Adipose tissue (tissue), 3 donors: ENCODE results near the gene ABCB10. TPM values are rescaled to one million over a fixed set of nuclear protein-coding genes. Genes with fewer than 3 reads are reported as not detected.
"Not testable (repeated sequence)": the region's sequence is repeated elsewhere in the genome, so short reads cannot be mapped to it uniquely, and the experiment has no call there.

Experiments used
- H3K27ac ChIP-seq: one replicate; pipeline ENCODE4 v1.5.1; 2013; ENCODE audit warnings: low read depth, low read length
- WGBS, 3 donors: extraction: QIAGEN DNeasy Blood & Tissue Kit; methylation state at CpG; one replicate each; pipeline ENCODE4 v1.1.7; 2013; 5-methylcytosine and 5-hydroxymethylcytosine counted together
- polyA plus RNA-seq, 3 donors: library from polyadenylated mRNA; stranded (reverse); fragments of 200-250 nt; gene quantifications; one replicate each; pipeline ENCODE4 v1.2.3, GENCODE V29; 2013
- donor health status: healthy with polysubstance abuse.
- donor health status: Bipolar disorder and iron deficiency.
- donor health status: healthy.

Gene ABCB10
- polyA plus RNA-seq, 3 donors, result 4.4 to 7.4 (median 6.8) TPM

- no peak overlapping the region for H3K27ac ChIP-seq
- 66 to 77% (median 68%) methylated on average over 14 of the region's 14 CpGs for WGBS, 3 donors
Measured at GRCh38 chr1:229578168-229579058, 19.9 kb upstream of the ABCB10 start.

- WGBS, 3 donors, result 89 to 95% (median 95%) methylated on average over 6 of the region's 6 CpGs
- H3K27ac ChIP-seq, result no peak overlapping the region
Measured at GRCh38 chr1:229574679-229575442, 16.4 kb upstream of the ABCB10 start.

DNA sequence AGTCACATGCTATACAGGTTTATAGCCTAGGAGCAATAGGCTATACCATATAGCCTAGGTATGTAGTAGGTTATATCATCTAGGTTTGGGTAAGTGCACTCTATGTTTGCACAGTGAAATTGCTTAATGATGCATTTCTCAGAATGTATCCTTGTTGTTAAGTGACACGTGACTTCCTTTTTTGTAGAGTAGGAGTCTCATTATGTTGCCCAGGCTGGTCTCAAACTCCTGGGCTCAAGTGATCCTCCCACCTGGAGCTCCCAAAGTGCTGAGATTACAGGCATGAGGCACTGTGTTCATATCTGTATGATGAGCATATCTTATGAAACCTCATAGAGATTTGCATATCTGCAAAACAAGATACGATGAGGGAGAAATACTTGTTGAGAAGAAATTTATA lies 13.8 kb upstream of the ABCB10 start:
- WGBS, 3 donors, result 66 to 81% (median 70%) methylated on average over 2 of the region's 2 CpGs
- no peak overlapping the region for H3K27ac ChIP-seq

GRCh38 chr1:229570891-229571516 lies 12.5 kb upstream of the ABCB10 start:
- 20 to 48% (median 46%) methylated on average over 2 of the region's 2 CpGs for WGBS, 3 donors
- no peak overlapping the region for H3K27ac ChIP-seq

- WGBS, 3 donors, result 64 to 77% (median 71%) methylated on average over 20 of the region's 20 CpGs
- no peak overlapping the region for H3K27ac ChIP-seq
Measured at GRCh38 chr1:229570305-229570704, 11.8 kb upstream of the ABCB10 start.

GRCh38 chr1:229567109-229567868 lies 8.8 kb upstream of the ABCB10 start:
- 57 to 66% (median 59%) methylated on average over 13 of the region's 13 CpGs for WGBS, 3 donors
- H3K27ac ChIP-seq, result no peak overlapping the region

GRCh38 chr1:229563701-229564100 lies 5.2 kb upstream of the ABCB10 start:
- H3K27ac ChIP-seq, result no peak overlapping the region

GRCh38 chr1:229563241-229563640 lies 4.7 kb upstream of the ABCB10 start:
- no peak overlapping the region for H3K27ac ChIP-seq
- 33 to 64% (median 60%) methylated on average over 7 of the region's 7 CpGs for WGBS, 3 donors

More at GRCh38 chr1:229563701-229564100, 5.2 kb upstream of the ABCB10 start:
- 34 to 46% (median 45%) methylated on average over 5 of the region's 5 CpGs for WGBS, 3 donors

GRCh38 chr1:229562686-229563085 lies 4.2 kb upstream of the ABCB10 start:
- 89 to 96% (median 89%) methylated on average over 3 of the region's 3 CpGs for WGBS, 3 donors
- H3K27ac ChIP-seq, result no peak overlapping the region

- no peak overlapping the region for H3K27ac ChIP-seq
- 76 to 90% (median 79%) methylated on average over 5 of the region's 5 CpGs for WGBS, 3 donors
Measured at GRCh38 chr1:229561141-229561540, 2.6 kb upstream of the ABCB10 start.

GRCh38 chr1:229560124-229560523 lies 1.6 kb upstream of the ABCB10 start:
- WGBS, 3 donors, result 92 to 97% (median 95%) methylated on average over 15 of the region's 15 CpGs
- not testable (repeated sequence) for H3K27ac ChIP-seq

GRCh38 chr1:229559336-229559801 lies 862 bp upstream of the ABCB10 start:
- WGBS, 3 donors, result 19 to 45% (median 43%) methylated on average over 18 to 20 of the region's 20 CpGs
- H3K27ac ChIP-seq, result not testable (repeated sequence)

DNA sequence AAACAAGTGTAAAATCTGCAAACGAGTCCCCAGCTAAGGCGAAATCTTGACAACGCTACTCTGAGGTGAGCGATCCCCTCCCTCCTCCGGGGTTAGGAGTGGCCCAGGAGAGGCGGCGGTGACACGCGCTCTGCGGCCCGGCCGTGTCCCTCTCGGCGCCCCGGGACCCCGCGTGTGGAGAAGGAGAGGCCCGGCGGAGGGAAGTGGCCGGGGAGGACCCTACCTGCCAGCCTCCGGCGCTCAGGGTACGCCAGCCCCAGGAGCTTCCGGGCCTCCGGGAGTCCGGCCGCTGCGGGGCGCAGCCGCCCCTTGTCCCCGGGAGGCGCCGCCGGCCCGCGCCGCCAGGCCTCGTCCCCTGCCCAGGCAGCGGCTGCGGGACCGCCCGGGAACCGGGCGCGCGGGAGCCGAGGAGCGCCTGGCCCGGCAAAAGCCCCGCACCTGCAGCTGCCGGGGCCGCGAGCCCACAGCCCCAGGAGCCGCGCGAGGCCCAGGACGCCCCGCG lies 543 bp downstream of the ABCB10 start:
- WGBS, 3 donors, result 0 to 1% (median 1%) methylated on average over 39 to 59 of the region's 59 CpGs
- no peak overlapping the region for H3K27ac ChIP-seq

DNA sequence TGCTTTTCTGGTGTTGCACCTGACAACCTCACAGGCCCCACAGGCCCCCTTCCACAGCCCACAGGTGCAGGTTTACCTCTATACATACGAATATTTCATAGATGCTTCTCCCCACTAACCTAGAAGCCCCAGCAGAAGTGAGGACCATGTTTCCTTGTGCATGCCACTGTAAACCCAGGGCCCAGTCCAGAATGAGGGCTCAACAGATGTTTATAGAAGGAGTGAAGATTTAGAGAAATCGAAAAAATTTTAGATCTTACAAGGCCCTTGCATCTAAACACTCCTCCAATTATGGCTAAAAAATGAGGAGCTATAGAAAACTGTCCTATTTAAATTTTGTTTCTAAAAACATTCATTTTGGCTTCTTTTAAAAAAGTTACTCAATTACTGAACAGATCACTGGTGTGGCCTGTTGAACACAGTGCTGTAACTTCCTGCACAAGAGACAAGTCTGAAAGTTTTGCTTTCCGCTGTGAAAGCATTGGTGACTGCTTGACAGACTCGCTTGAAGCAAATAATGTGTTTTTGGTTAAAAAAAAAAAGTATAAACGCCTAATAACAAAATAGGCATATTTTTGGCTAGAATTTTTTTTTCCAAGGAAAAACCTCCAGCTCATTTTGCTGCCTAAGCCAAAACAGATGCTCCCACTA lies 1.2 kb downstream of the ABCB10 start:
- 29 to 32% (median 31%) methylated on average over 5 of the region's 5 CpGs for WGBS, 3 donors
- H3K27ac ChIP-seq, result no peak overlapping the region

GRCh38 chr1:229554886-229555621 lies 3.5 kb downstream of the ABCB10 start:
- H3K27ac ChIP-seq, result no peak overlapping the region
- 78 to 81% (median 80%) methylated on average over 10 of the region's 10 CpGs for WGBS, 3 donors

DNA sequence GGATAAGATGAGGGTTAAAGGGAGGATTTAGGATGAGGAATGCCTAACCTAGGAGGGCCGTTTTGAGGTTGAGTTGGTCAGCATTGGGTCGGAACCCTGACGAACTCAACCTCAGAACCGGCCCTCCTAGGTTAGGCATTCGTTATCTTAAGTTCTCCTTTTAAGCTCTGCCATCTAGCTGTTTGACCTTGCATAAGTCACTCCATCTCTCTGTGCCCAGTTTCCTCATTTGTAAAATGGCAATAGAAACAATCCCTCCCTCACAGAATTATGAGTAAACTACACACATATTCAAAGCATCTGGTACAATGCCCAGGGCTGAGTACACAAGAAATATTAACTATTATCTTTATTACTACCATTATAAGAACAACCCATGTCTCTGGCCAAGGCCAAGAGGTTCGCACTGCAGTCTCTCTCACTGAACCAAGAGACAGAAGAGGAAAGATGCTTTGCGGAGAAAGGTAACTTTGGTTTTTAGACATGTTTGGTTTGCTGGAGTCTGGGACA lies 4.8 kb downstream of the ABCB10 start:
- WGBS, 3 donors, result 44 to 88% (median 77%) methylated on average over 7 of the region's 7 CpGs
- no peak overlapping the region for H3K27ac ChIP-seq

DNA sequence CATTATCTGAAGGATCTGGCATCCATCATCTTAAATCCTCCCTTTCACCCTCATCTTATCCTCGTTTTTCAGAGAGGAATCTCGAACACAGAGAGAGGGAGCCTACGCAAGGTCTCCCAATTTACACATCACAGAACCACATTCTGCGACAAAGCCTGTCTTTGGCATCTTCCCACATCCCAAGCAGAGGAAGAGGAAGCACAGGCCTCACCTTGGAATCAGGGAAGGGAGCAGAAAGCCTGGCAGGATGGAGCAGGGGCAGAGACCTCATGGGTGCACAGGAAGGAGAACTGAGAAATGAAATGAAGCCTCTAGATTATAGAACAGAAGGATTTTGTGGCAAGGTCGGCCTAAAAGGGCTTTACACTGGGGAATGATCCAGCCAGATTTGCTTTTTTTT lies 5.8 kb downstream of the ABCB10 start:
- WGBS, 3 donors, result 70 to 85% (median 74%) methylated on average over 5 of the region's 5 CpGs
- H3K27ac ChIP-seq, result no peak overlapping the region
